Measurements from ENCODE around the gene DLGAP1. TPM values are rescaled to one million over a fixed set of nuclear protein-coding genes. Genes with fewer than 3 reads are reported as not detected.

DLGAP1 gene
- polyA plus RNA-seq, 1 of the 3 experiments (the other 2 are of a cell fraction): not detected

DNA sequence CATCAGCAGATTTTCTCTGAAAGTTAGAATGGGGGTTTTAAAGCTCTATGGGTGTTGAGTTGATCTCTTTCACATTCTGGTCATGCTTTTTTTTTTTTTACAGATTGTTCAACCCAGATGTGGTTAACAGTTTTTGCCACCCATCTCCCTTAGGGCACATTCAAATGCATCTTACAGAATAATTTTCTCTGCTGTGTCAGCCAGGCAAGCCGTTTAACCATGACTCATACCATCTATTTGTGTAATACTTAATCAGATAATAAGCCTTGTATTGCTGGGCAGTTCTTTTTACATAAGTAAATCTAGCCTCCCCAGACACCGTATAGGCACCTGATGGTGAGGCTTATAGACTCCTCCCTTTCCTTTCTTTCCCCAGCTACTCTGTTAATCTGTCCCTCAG is 943.1 kb downstream of the DLGAP1 start:
- Histone ChIP-seq H3K9me3 (no peaks in the 10 kb centered on the region), H3K9ac (no peak overlapping the region), H3K36me3 (replicated peaks in 1 of 2; ENCODE audit: control insufficient read depth in 1 of 2, insufficient read depth in 2 of 2, low read length in 1 of 2) (no peaks in the 10 kb centered on the region), H3K27ac (ENCODE audit: low read depth in 2 of 2, low read length in 1 of 2) (no peak overlapping the region; a peak in 1 of 4 replicates), H3K79me2 (ENCODE audit: insufficient read depth) (no peaks in the 10 kb centered on the region), H3K4me2 (no peak overlapping the region), H4K20me1 (ENCODE audit: insufficient read depth) (no peaks in the 10 kb centered on the region), H3K27me3 (ENCODE audit: insufficient read depth) (no peaks in the 10 kb centered on the region), H3F3A (replicated peaks; ENCODE audit: insufficient read depth) (no peaks in the 10 kb centered on the region), H3K4me3 (ENCODE audit: low read depth in 2 of 2, low read length in 1 of 2) (no peak overlapping the region), H3K9me2 (no peaks in the 10 kb centered on the region), H3K4me1 (ENCODE audit: control insufficient read depth in 1 of 2, insufficient read depth in 2 of 2, low read depth in 1 of 2, low read length in 1 of 2) (peaks cover 6 to 11% of the 10 kb centered on the region in 2 experiments; a peak in 3 of 4 replicates), H2AFZ (ENCODE audit: low read depth) (no peak overlapping the region)
- no peak for TF ChIP-seq POLR2AphosphoS5 (IDR thresholded peaks at IDR 0.05; ENCODE audit: low read depth, low read length)
- TF ChIP-seq FOSL2 (IDR thresholded peaks at IDR 0.05; ENCODE audit: borderline replicate concordance, low read depth): peak; percentile 47; the same call in 1 of the 2 replicates
- peak; percentile 49 for TF ChIP-seq JUND (IDR thresholded peaks at IDR 0.05)
- no peak for TF ChIP-seq ELF1 (IDR thresholded peaks at IDR 0.05)
- TF ChIP-seq TAF1 (IDR thresholded peaks at IDR 0.05; ENCODE audit: borderline replicate concordance, low read depth, low read length): no peak
- no peak for TF ChIP-seq RXRA (IDR thresholded peaks at IDR 0.05; ENCODE audit: borderline replicate concordance, low read depth)
- TF ChIP-seq, protein P1, sequence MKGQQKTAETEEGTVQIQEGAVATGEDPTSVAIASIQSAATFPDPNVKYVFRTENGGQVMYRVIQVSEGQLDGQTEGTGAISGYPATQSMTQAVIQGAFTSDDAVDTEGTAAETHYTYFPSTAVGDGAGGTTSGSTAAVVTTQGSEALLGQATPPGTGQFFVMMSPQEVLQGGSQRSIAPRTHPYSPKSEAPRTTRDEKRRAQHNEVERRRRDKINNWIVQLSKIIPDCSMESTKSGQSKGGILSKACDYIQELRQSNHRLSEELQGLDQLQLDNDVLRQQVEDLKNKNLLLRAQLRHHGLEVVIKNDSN (IDR thresholded peaks at IDR 0.05; ENCODE audit: borderline replicate concordance, low read depth): no peak
- TF ChIP-seq, protein P2, sequence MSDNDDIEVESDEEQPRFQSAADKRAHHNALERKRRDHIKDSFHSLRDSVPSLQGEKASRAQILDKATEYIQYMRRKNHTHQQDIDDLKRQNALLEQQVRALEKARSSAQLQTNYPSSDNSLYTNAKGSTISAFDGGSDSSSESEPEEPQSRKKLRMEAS (IDR thresholded peaks at IDR 0.05; ENCODE audit: low read depth): no peak
- TF ChIP-seq, protein P3, sequence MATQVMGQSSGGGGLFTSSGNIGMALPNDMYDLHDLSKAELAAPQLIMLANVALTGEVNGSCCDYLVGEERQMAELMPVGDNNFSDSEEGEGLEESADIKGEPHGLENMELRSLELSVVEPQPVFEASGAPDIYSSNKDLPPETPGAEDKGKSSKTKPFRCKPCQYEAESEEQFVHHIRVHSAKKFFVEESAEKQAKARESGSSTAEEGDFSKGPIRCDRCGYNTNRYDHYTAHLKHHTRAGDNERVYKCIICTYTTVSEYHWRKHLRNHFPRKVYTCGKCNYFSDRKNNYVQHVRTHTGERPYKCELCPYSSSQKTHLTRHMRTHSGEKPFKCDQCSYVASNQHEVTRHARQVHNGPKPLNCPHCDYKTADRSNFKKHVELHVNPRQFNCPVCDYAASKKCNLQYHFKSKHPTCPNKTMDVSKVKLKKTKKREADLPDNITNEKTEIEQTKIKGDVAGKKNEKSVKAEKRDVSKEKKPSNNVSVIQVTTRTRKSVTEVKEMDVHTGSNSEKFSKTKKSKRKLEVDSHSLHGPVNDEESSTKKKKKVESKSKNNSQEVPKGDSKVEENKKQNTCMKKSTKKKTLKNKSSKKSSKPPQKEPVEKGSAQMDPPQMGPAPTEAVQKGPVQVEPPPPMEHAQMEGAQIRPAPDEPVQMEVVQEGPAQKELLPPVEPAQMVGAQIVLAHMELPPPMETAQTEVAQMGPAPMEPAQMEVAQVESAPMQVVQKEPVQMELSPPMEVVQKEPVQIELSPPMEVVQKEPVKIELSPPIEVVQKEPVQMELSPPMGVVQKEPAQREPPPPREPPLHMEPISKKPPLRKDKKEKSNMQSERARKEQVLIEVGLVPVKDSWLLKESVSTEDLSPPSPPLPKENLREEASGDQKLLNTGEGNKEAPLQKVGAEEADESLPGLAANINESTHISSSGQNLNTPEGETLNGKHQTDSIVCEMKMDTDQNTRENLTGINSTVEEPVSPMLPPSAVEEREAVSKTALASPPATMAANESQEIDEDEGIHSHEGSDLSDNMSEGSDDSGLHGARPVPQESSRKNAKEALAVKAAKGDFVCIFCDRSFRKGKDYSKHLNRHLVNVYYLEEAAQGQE (IDR thresholded peaks at IDR 0.05; ENCODE audit: low read depth, low read length): no peak
- TF ChIP-seq TCF12 (IDR thresholded peaks at IDR 0.05): 0 out of 2 replicates have a peak, but pooled peaks have one; percentile 5
- 0 out of 2 replicates have a peak, but pooled peaks have one; percentile 18 for TF ChIP-seq RCOR1 (IDR thresholded peaks at IDR 0.05; ENCODE audit: low read length)
- WGBS (ENCODE audit: low lambda C conversion rate): 7% methylated on average over 2 of the region's 2 CpGs
- DNase-seq: peak; percentile 40
- ChIA-PET POLR2A (interaction anchor here (0.6 kb wide), 1 partner anchor 9 kb away, joined by 4 read pairs; no protein-coding TSS in a partner anchor), CTCF (interaction anchor here (1.6 kb wide), 1 partner anchor 82 kb away, joined by 4 read pairs; no protein-coding TSS in a partner anchor)

DNA sequence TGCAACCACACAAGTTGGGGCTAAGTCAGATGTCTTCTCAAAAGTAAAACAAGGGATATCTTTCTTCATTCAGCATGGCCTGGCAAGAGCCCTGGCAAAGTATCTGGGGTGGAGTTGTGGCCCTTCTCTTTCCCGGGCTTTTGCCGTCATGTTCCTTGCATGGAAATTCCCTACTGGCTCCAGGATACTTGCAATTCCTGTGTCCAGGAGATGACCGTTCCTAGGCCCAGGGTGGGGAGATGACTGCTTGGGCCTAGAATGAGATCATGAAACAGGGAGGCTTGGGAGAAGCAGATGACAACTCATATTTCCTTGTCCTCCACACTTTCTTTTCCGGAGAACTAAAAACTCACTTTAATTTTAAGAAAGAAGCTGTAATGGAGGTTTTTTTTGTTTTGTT is 944.2 kb downstream of the DLGAP1 start:
- Histone ChIP-seq H3K9me2 (no peaks in the 10 kb centered on the region), H3K9me3 (no peaks in the 10 kb centered on the region), H4K20me1 (ENCODE audit: insufficient read depth) (no peaks in the 10 kb centered on the region), H3K27me3 (ENCODE audit: insufficient read depth) (no peaks in the 10 kb centered on the region), H3F3A (replicated peaks; ENCODE audit: insufficient read depth) (no peaks in the 10 kb centered on the region), H3K79me2 (ENCODE audit: insufficient read depth) (no peaks in the 10 kb centered on the region), H3K27ac (ENCODE audit: low read depth in 2 of 2, low read length in 1 of 2) (no peak overlapping the region), H3K4me3 (ENCODE audit: low read depth in 2 of 2, low read length in 1 of 2) (no peak overlapping the region), H3K36me3 (replicated peaks in 1 of 2; ENCODE audit: control insufficient read depth in 1 of 2, insufficient read depth in 2 of 2, low read length in 1 of 2) (no peaks in the 10 kb centered on the region), H3K4me2 (no peak overlapping the region), H3K9ac (no peak overlapping the region), H2AFZ (ENCODE audit: low read depth) (no peak overlapping the region), H3K4me1 (ENCODE audit: control insufficient read depth in 1 of 2, insufficient read depth in 2 of 2, low read depth in 1 of 2, low read length in 1 of 2) (peaks cover 6 to 11% of the 10 kb centered on the region in 2 experiments; a peak in 3 of 4 replicates)
- WGBS (ENCODE audit: low lambda C conversion rate): 98% methylated on average over 4 of the region's 4 CpGs
- TF ChIP-seq NRF1 (IDR thresholded peaks at IDR 0.05; ENCODE audit: low read depth, low read length) (no peak), FOSL2 (IDR thresholded peaks at IDR 0.05; ENCODE audit: borderline replicate concordance, low read depth) (no peak), EZH2phosphoT487 (IDR thresholded peaks at IDR 0.05; ENCODE audit: borderline replicate concordance, low read depth) (no peak)
- POLR2A ChIA-PET: no interaction called here
- no peak for DNase-seq
- CTCF ChIA-PET: interaction anchor here (0.7 kb wide), 1 partner anchor 48 kb away, joined by 3 read pairs; no protein-coding TSS in a partner anchor
